Sigmoid colon (tissue), 4 donors: ENCODE measurements around the gene CYP11A1.

Source experiments
- CTCF ChIP-seq, 4 experiments: fragments of 450-650 bp in 3 of 4; fragments of 200-600 bp in 1 of 4; IDR thresholded peaks; one replicate each; pipeline ENCODE4 v1.5.1; 2016 to 2019; ENCODE audit warnings: antibody characterized with exemption in 4 of 4, mild to moderate bottlenecking in 3 of 4, moderate library complexity in 2 of 4
- EP300 ChIP-seq, 4 donors: sonication (generic); formaldehyde crosslinking; IDR thresholded peaks; one replicate each; pipeline ENCODE4 v1.6.1; 2017; ENCODE audit warnings: antibody characterized with exemption in 4 of 4
- POLR2A ChIP-seq, 2 donors: fragments of 450-650 bp; IDR thresholded peaks; one replicate each; pipeline ENCODE4 v1.6.1; 2016; ENCODE audit warnings: antibody characterized with exemption in 2 of 2, mild to moderate bottlenecking in 2 of 2, moderate library complexity in 2 of 2
- POLR2AphosphoS5 ChIP-seq, 4 donors: sonication (generic); formaldehyde crosslinking; IDR thresholded peaks; one replicate each; pipeline ENCODE4 v1.6.1; 2017; ENCODE audit warnings: antibody characterized with exemption in 4 of 4

- TF ChIP-seq POLR2A (IDR thresholded peaks at IDR 0.05) (no peak), CTCF (IDR thresholded peaks at IDR 0.05) (no peak), EP300 (IDR thresholded peaks at IDR 0.05) (no peak), POLR2AphosphoS5 (IDR thresholded peaks at IDR 0.05) (no peak)
Measured at GRCh38 chr15:74373056-74373650, 5.7 kb upstream of the CYP11A1 start.
